Type B pancreatic cell (in vitro differentiated cells): ENCODE data around the gene CTDP1. TPM values are rescaled to one million over a fixed set of nuclear protein-coding genes. Genes with fewer than 3 reads are reported as not detected.

Experiments
- DNase-seq: peaks from one replicate; pipeline ENCODE4 v3.0.0; 2021; ENCODE audit warnings: mixed read lengths; ENCODE audit not compliant: unreplicated experiment; ENCODE audit errors: extremely low spot score
- H3K27ac Mint-ChIP-seq: 2 replicates; pipeline ENCODE4 v1.8.0; 2021; ENCODE audit warnings: mild to moderate bottlenecking, mixed read lengths
- H3K27me3 Mint-ChIP-seq: 2 replicates; pipeline ENCODE4 v1.8.0; 2021; ENCODE audit warnings: mixed read lengths
- H3K36me3 Mint-ChIP-seq: 2 replicates; pipeline ENCODE4 v1.8.0; 2021; ENCODE audit warnings: mixed read lengths
- H3K4me1 Mint-ChIP-seq: one replicate; pipeline ENCODE4 v1.8.0; 2021; ENCODE audit warnings: mixed read lengths; ENCODE audit not compliant: unreplicated experiment
- H3K4me3 Mint-ChIP-seq: 2 replicates; pipeline ENCODE4 v1.8.0; 2021; ENCODE audit warnings: mild to moderate bottlenecking, mixed read lengths
- H3K9me3 Mint-ChIP-seq: 2 replicates; pipeline ENCODE4 v1.8.0; 2021; ENCODE audit warnings: mixed read lengths
- total RNA-seq: library from RNA; stranded (reverse); gene quantifications from 2 replicates; pipeline ENCODE4 v1.2.1, GENCODE V29; 2021; ENCODE audit warnings: low replicate concordance
- TF ChIP-seq, protein P1 (sequence below): fragments of 200-600 bp; sonication (generic); conservative IDR thresholded peaks from 2 replicates; pipeline ENCODE4 v1.5.0; 2021; ENCODE audit warnings: antibody characterized with exemption, mild to moderate bottlenecking

Gene CTDP1
- total RNA-seq, 1 donor from 2014 or later = 21.1 TPM

DNA sequence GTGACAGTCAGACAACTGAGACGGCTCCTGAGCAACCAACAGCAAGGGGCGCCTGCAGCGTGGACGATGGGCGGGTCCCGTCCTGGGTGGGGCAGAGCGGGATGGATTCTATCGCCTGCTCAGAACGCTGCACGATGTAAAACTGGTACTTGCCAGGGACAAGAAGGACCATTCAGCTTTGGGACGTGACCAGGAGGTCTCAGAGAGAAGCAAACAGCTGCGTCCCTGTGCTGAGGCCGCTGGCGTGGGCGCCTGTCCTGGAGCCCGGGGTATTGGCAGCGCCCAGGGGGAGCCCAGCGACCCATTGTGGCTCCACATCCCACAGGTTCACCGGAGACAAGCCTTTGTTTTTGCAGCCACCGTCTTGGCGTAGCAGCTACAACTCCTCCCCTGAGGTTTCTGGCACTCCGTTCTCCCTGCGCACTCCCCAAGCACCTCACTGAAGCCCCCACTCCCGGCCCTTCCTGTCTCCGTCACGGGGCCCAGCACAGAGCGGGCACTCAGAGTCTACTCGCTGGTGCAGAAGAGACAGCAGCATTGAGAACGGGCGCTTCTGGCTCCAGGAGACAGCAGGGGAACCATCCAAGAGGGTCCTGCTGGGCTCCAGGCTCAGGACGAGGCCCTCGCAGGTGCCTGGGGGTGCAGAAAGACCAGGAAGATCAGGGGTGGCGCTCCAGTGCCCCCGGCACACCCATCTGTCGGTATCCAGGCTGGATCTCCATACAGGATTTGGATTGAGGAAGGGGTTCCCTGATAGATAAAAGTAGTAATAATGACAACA is 96.0 kb downstream of the CTDP1 start:
- H3K4me3 Mint-ChIP-seq = no peak overlapping the region
- H3K36me3 Mint-ChIP-seq = no peaks in the 10 kb centered on the region
- peaks cover 6% of the 10 kb centered on the region for H3K9me3 Mint-ChIP-seq
- no peak overlapping the region for H3K27ac Mint-ChIP-seq
- H3K4me1 Mint-ChIP-seq = no peaks in the 10 kb centered on the region
- TF ChIP-seq, protein P1, sequence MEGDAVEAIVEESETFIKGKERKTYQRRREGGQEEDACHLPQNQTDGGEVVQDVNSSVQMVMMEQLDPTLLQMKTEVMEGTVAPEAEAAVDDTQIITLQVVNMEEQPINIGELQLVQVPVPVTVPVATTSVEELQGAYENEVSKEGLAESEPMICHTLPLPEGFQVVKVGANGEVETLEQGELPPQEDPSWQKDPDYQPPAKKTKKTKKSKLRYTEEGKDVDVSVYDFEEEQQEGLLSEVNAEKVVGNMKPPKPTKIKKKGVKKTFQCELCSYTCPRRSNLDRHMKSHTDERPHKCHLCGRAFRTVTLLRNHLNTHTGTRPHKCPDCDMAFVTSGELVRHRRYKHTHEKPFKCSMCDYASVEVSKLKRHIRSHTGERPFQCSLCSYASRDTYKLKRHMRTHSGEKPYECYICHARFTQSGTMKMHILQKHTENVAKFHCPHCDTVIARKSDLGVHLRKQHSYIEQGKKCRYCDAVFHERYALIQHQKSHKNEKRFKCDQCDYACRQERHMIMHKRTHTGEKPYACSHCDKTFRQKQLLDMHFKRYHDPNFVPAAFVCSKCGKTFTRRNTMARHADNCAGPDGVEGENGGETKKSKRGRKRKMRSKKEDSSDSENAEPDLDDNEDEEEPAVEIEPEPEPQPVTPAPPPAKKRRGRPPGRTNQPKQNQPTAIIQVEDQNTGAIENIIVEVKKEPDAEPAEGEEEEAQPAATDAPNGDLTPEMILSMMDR = no peak
- H3K27me3 Mint-ChIP-seq = peaks cover 24% of the 10 kb centered on the region
- no peak for DNase-seq

DNA sequence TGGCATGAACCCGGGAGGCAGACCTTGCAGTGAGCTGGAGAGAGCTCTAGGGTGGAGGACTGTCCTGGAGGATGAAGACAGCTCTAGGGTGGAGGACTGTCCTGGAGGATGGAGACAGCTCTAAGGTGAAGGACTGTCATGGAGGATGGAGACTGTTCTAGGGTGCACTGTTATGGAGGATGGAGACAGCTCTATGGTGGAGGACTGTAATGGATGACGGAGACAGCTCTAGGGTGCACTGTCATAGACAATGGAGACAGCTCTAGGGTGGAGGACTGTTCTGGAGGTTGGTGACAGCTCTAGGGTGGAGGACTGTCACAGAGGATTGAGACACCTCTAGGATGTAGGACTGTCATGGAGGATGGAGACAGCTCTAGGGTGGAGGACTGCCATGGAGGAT is 97.1 kb downstream of the CTDP1 start:
- TF ChIP-seq, protein P1 = no peak
- no peak overlapping the region for H3K27ac Mint-ChIP-seq
- DNase-seq = no peak
- H3K9me3 Mint-ChIP-seq = peaks cover 6% of the 10 kb centered on the region
- H3K36me3 Mint-ChIP-seq = no peaks in the 10 kb centered on the region
- no peaks in the 10 kb centered on the region for H3K4me1 Mint-ChIP-seq
- no peak overlapping the region for H3K4me3 Mint-ChIP-seq
- H3K27me3 Mint-ChIP-seq = peaks cover 28% of the 10 kb centered on the region

GRCh38 chr18:79778291-79778791 is 98.7 kb downstream of the CTDP1 start:
- TF ChIP-seq, protein P1 = no peak
- Mint-ChIP-seq H3K4me1 (no peaks in the 10 kb centered on the region), H3K27me3 (peaks cover 32% of the 10 kb centered on the region), H3K36me3 (no peaks in the 10 kb centered on the region), H3K9me3 (peaks cover 6% of the 10 kb centered on the region), H3K4me3 (no peak overlapping the region), H3K27ac (no peak overlapping the region)
- no peak for DNase-seq

GRCh38 chr18:79779021-79779699 is 99.6 kb downstream of the CTDP1 start:
- Mint-ChIP-seq H3K9me3 (peaks cover 6% of the 10 kb centered on the region), H3K36me3 (no peaks in the 10 kb centered on the region), H3K4me3 (no peak overlapping the region), H3K4me1 (no peaks in the 10 kb centered on the region), H3K27me3 (peaks cover 39% of the 10 kb centered on the region), H3K27ac (no peak overlapping the region)
- no peak for DNase-seq
- TF ChIP-seq, protein P1 = no peak

DNA sequence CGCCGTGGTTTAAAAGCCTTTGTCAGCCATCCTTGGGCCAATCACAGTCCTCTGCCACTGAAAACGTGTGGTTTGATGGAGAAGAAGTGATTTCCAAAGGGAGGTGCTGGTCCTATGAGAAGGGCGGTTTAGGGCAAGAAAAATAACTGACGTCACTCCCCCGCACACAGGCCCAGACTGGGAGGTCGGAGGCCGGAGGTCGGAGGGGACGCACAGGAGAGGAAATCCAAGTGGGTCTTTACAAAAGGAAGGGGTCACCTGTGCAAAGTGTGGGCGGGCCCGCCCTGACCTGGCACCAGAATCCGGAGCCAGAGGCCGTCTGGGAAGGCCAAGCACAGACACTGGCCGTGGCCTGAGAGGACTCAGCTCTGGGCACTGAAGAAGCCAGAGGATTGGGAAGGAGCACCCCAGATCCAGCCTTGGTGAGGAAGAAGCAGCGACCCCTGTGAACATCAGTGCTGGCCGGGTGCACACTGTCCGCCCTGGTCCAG is 100.1 kb downstream of the CTDP1 start:
- TF ChIP-seq, protein P1 = no peak
- Mint-ChIP-seq H3K36me3 (no peaks in the 10 kb centered on the region), H3K9me3 (peaks cover 6% of the 10 kb centered on the region), H3K27ac (no peak overlapping the region), H3K4me1 (no peaks in the 10 kb centered on the region), H3K27me3 (peaks cover 45% of the 10 kb centered on the region), H3K4me3 (no peak overlapping the region)
- no peak for DNase-seq
